Measurements from ENCODE around the gene P2RY11.

Gene P2RY11

GRCh38 chr19:10093295-10094186 lies 18.0 kb upstream of the P2RY11 start:
- no peak for DNase-seq

GRCh38 chr19:10095622-10095947 lies 15.9 kb upstream of the P2RY11 start:
- DNase-seq, result no peak

GRCh38 chr19:10095948-10096614 lies 15.4 kb upstream of the P2RY11 start:
- peak; percentile 57 for DNase-seq

GRCh38 chr19:10096615-10096963 lies 14.9 kb upstream of the P2RY11 start:
- DNase-seq, result no peak

GRCh38 chr19:10100163-10100785 lies 11.2 kb upstream of the P2RY11 start:
- DNase-seq, result no peak

- DNase-seq, result no peak
Measured at GRCh38 chr19:10102787-10103236, 8.7 kb upstream of the P2RY11 start.

- DNase-seq, result no peak
Measured at GRCh38 chr19:10104130-10104513, 7.4 kb upstream of the P2RY11 start.

- DNase-seq, result no peak
Measured at GRCh38 chr19:10104665-10105508, 6.6 kb upstream of the P2RY11 start.

GRCh38 chr19:10105509-10106099 lies 5.9 kb upstream of the P2RY11 start:
- DNase-seq, result no peak

- DNase-seq, result peak; percentile 95
Measured at GRCh38 chr19:10106100-10106936, 5.2 kb upstream of the P2RY11 start, which contains the start of gene PPAN. TSS of gene PPAN (plus strand) at chr19:10106362. CDS start at chr19:10106395, 33 bp downstream.

GRCh38 chr19:10107254-10107653 lies 4.2 kb upstream of the P2RY11 start:
- no peak for DNase-seq

GRCh38 chr19:10107817-10108367 lies 3.6 kb upstream of the P2RY11 start:
- no peak for DNase-seq

GRCh38 chr19:10109528-10109927 lies 2.0 kb upstream of the P2RY11 start:
- no peak for DNase-seq

- DNase-seq, result no peak
Measured at GRCh38 chr19:10110076-10110971, 1.2 kb upstream of the P2RY11 start.

GRCh38 chr19:10110972-10111317 lies 548 bp upstream of the P2RY11 start:
- no peak for DNase-seq

- no peak for DNase-seq
Measured at GRCh38 chr19:10112037-10112761, 706 bp downstream of the P2RY11 start.

GRCh38 chr19:10112895-10113591 lies 1.6 kb downstream of the P2RY11 start:
- no peak for DNase-seq

- no peak for DNase-seq
Measured at GRCh38 chr19:10113592-10113963, 2.1 kb downstream of the P2RY11 start.
